Measurements from ENCODE around the gene MSL3B.

Gene MSL3B

DNA sequence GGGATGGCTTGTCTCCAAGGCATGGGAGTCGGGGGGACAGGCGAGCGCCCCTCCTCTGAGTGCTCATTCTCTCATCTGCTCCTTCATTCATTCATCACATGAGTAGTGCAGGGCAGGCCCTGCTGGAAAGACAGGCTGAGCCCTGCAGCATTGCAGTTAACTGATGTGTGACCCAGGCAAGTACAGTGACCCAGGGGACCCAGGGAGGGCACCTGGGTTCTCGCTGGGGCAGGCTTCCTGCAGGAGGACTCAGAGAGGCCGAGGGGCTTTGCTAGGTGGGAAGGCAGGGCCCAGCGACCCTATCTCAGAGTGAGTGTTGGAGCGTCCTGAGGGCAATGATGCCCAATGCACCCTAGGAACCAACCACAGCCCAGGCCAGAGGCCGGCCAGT lies 44.5 kb downstream of the MSL3B start:
- CTCF ChIA-PET: no interaction called here
- POLR2A ChIA-PET: no interaction called here
- no TSS peak for BruUV-seq (replicated peaks)

DNA sequence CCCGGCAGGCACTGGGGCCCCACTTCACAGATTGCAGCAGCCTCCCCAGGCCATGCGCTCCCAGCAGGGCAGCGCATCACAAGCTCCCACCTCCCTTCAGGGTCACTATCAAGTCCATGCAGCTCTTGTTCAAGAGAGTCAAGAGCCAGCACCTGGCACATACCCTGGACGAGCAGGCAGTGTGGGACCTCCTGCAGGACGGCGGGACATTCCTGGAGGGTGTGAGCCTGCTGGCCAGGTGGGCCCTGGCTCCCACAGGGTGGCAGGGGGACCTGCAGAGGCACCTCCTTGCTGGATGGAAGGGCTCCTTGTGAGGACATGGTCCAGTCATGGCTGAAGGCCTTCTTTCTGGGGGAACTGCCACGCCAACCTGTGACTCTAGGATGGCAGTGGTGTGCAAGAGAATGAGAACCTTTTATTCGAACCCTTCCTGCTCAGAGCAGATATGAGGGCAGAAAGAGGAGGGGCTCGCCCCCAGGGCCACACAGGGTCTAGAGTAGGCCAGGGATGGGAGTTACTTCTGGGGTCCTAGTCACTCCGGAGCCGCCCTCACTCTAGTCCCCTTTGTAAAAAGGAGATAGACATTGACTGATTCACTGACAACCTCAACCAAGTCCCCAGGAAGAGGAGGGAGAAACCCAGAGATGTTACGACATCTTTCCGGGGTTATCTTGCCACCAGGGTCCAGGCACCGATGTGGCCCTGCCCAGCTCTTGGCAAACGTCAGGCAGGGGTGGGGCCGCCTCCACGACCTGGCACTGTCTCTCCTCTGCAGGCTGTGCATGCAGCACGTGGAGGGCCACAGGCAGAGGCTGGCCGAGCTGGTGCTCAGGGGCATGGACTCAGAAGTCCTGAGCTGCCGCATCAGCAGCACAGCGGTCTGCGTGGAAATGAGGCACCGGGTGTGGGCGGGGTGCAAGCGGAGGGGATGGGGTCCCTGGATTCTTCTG lies 45.1 kb downstream of the MSL3B start:
- Histone ChIP-seq H3K27me3 (ENCODE audit: control insufficient read depth, insufficient read depth, low read length) (no peaks in the 10 kb centered on the region), H3K4me1 (ENCODE audit: control insufficient read depth, insufficient read depth, low read length) (no peaks in the 10 kb centered on the region), H3K4me3 (ENCODE audit: low read depth in 2 of 2, low read length in 2 of 2) (no peak overlapping the region), H3K36me3 (ENCODE audit: control insufficient read depth, insufficient read depth, low read length) (no peaks in the 10 kb centered on the region), H3K27ac (ENCODE audit: low read length) (no peak overlapping the region), H3K9me3 (ENCODE audit: control insufficient read depth, insufficient read depth, low read depth, low read length) (no peaks in the 10 kb centered on the region)
- no peak for ATAC-seq
- ChIA-PET CTCF (no interaction called here), POLR2A (no interaction called here)
- BruUV-seq (replicated peaks): no TSS peak
- TF ChIP-seq, protein P1, sequence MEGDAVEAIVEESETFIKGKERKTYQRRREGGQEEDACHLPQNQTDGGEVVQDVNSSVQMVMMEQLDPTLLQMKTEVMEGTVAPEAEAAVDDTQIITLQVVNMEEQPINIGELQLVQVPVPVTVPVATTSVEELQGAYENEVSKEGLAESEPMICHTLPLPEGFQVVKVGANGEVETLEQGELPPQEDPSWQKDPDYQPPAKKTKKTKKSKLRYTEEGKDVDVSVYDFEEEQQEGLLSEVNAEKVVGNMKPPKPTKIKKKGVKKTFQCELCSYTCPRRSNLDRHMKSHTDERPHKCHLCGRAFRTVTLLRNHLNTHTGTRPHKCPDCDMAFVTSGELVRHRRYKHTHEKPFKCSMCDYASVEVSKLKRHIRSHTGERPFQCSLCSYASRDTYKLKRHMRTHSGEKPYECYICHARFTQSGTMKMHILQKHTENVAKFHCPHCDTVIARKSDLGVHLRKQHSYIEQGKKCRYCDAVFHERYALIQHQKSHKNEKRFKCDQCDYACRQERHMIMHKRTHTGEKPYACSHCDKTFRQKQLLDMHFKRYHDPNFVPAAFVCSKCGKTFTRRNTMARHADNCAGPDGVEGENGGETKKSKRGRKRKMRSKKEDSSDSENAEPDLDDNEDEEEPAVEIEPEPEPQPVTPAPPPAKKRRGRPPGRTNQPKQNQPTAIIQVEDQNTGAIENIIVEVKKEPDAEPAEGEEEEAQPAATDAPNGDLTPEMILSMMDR (IDR thresholded peaks at IDR 0.05): no peak
- no peak for TF ChIP-seq POLR2AphosphoS5 (IDR thresholded peaks at IDR 0.05; ENCODE audit: low read depth, low read length)
- TF ChIP-seq, protein P2, sequence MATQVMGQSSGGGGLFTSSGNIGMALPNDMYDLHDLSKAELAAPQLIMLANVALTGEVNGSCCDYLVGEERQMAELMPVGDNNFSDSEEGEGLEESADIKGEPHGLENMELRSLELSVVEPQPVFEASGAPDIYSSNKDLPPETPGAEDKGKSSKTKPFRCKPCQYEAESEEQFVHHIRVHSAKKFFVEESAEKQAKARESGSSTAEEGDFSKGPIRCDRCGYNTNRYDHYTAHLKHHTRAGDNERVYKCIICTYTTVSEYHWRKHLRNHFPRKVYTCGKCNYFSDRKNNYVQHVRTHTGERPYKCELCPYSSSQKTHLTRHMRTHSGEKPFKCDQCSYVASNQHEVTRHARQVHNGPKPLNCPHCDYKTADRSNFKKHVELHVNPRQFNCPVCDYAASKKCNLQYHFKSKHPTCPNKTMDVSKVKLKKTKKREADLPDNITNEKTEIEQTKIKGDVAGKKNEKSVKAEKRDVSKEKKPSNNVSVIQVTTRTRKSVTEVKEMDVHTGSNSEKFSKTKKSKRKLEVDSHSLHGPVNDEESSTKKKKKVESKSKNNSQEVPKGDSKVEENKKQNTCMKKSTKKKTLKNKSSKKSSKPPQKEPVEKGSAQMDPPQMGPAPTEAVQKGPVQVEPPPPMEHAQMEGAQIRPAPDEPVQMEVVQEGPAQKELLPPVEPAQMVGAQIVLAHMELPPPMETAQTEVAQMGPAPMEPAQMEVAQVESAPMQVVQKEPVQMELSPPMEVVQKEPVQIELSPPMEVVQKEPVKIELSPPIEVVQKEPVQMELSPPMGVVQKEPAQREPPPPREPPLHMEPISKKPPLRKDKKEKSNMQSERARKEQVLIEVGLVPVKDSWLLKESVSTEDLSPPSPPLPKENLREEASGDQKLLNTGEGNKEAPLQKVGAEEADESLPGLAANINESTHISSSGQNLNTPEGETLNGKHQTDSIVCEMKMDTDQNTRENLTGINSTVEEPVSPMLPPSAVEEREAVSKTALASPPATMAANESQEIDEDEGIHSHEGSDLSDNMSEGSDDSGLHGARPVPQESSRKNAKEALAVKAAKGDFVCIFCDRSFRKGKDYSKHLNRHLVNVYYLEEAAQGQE (IDR thresholded peaks at IDR 0.05; ENCODE audit: insufficient read depth in 1 of 2, low read depth in 2 of 2, low read length in 1 of 2): no peak
- no peak for TF ChIP-seq SIN3A (IDR thresholded peaks at IDR 0.05; ENCODE audit: borderline replicate concordance, insufficient read depth, low read depth, low read length)
- no peak for TF ChIP-seq TCF7L2 (IDR thresholded peaks at IDR 0.05; ENCODE audit: low read depth, low read length)
- DNase-seq (ENCODE audit: low read depth, low spot score): no peak
- intact Hi-C loops (cut with micrococcal nuclease; ENCODE audit: unreplicated experiment): no loop called here
- in situ Hi-C loops (cut with HindIII; ENCODE audit: low pct_unique_long_range_greater_than_20kb, low sequenced_read_pairs): no loop called here

More for the DNA sequence above, 44.5 kb downstream of the MSL3B start:
- H3K9me3 ChIP-seq (ENCODE audit: control insufficient read depth, insufficient read depth, low read depth, low read length): no peaks in the 10 kb centered on the region
- intact Hi-C loops (cut with micrococcal nuclease; ENCODE audit: unreplicated experiment) (no loop called here), in situ Hi-C loops (cut with HindIII; ENCODE audit: low pct_unique_long_range_greater_than_20kb, low sequenced_read_pairs) (no loop called here)
- TF ChIP-seq SIN3A (IDR thresholded peaks at IDR 0.05; ENCODE audit: borderline replicate concordance, insufficient read depth, low read depth, low read length) (no peak), TCF7L2 (IDR thresholded peaks at IDR 0.05; ENCODE audit: low read depth, low read length) (no peak), POLR2AphosphoS5 (IDR thresholded peaks at IDR 0.05; ENCODE audit: low read depth, low read length) (no peak)
- TF ChIP-seq, protein P1 (IDR thresholded peaks at IDR 0.05): no peak
- TF ChIP-seq, protein P2 (IDR thresholded peaks at IDR 0.05; ENCODE audit: insufficient read depth in 1 of 2, low read depth in 2 of 2, low read length in 1 of 2): no peak
- H3K4me3 ChIP-seq (ENCODE audit: low read depth in 2 of 2, low read length in 2 of 2): no peak overlapping the region
- no peak for ATAC-seq
- H3K27ac ChIP-seq (ENCODE audit: low read length): no peak overlapping the region
- DNase-seq (ENCODE audit: low read depth, low spot score): no peak
- H3K27me3 ChIP-seq (ENCODE audit: control insufficient read depth, insufficient read depth, low read length): no peaks in the 10 kb centered on the region
- H3K4me1 ChIP-seq (ENCODE audit: control insufficient read depth, insufficient read depth, low read length): no peaks in the 10 kb centered on the region
- no peaks in the 10 kb centered on the region for H3K36me3 ChIP-seq (ENCODE audit: control insufficient read depth, insufficient read depth, low read length)
